ENCODE results near the gene MMP10.

MMP10 gene

DNA sequence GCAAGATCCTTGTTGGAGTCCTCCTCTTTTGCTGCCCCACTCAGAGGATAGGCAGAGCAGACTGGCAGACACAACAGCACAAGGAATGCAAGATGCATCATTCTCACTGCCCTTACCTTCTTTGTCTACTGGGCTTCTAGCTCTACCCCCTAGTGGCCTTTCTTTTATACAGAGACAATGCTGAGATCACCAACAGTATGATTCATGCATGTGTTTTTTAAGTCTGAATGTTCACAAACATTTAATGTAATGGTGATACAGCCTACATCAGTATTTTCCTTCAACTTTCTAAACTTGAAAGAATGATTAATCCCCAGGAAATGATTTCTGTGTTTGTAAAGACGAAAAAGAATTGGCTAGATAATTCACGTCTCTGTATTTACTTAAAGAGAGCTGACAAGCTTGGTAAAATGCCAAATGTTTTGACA lies at the start of gene MMP10:
TSS of gene MMP10 (minus strand) at position 138 of the 428 bp plus-strand sequence. CDS start at position 101, 37 bp downstream.
- no peak for DNase-seq

DNA sequence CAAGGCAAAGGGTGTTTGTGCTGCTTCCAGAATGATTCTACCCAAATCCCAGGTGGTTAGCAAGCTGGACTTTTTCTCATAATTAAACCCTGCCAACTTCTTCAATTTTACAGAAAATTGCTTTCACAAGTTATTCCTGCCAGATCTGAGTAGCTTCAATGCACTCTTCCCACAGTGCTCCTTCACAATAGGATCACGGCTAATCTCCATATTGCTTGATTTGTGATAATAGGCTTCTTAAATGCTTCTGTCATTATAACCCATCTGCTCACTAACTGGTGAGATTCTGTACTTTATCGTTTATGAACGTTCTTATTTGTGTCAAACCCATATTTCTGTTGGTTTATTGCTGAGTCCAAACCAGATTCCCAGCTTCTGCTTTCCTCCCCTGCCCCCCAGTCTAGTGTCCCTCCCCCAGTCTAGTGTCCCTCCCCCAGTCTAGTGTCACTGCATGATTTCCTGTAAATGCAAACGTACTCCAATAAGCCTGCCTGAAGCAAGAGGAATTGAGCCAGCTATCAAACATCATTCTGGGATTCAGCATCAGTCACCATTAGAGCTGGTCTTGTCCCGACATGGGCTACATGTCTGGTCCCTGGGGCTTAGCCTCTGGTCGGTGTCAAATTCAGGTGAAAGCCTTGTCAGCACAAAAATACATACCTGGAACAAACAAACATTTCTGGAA lies 49.0 kb upstream of the MMP10 start:
- DNase-seq = no peak

DNA sequence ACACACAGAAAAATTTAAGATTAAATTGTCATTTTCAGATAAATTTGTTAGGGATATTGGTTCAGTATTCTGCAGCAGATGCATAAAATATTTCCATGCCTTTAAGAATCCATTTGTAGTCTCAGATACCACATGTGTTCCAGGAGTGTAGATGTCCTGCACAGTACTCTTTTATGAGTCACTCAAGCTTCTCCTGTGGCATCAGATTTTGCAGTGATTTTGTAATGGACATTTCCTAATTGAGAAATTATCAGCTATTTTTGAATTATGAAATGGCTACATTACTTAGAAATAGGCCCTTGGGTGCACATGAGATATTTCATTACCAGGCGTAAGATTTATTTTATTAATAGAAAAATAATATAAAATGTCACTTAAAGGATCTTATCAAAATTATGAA lies 44.1 kb upstream of the MMP10 start:
- DNase-seq = no peak

DNA sequence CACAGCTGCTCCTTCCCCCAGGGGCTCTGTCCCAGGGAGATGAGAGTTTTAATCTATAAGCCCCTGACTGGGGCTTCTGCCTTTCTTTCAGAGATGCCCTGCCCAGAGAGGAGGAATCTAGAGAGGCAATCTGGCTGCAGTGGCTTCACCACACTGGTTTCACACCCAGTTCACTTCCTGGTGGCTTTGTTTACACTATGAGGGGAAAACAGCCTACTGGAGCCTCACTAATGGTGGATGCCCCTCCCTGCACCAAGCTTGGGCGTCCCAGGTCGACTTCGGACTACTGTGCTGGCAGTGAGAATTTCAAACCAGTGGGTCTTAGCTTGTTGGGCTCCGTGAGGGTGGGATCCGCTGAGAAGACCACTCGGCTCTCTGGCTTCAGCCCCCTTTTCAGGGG lies 39.1 kb upstream of the MMP10 start:
- DNase-seq = no peak

DNA sequence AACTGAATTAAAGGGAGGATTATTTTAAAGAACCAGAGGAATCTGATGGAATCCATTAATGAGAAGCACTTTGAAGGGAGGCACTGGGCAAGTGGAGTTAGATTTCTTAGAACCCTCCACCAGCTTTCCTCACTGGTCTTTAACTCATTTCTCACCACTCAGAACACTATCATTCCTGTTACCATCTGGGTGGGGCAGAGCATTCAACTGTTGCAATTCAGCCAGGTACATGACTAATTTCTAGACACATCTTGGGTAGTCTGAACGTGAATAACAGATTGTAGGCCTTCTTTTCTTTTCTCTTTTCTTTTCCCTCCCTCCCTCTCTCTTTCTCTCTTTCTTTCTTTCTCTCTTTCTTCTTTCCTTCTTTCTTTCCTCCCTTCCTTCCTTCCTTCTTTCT lies 33.1 kb upstream of the MMP10 start:
- no peak for DNase-seq

DNA sequence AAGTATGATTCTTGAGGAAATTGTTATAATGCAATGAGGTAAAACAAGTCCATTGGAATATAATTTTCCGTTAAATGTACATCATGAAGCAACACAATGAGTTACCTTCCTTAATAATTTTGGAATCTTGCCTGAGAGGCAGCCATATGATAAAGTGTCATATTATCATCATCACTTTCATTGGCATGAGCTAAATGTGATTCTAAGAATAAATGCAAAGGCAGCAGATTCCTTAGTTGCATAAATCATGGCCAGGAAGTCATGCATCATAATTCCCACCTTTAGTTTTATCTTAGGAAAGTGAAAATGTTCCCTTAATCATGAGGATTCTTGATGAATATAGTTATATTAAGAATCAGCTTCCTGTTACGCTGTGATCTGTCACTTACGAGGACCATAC lies 31.8 kb upstream of the MMP10 start:
- no peak for DNase-seq

DNA sequence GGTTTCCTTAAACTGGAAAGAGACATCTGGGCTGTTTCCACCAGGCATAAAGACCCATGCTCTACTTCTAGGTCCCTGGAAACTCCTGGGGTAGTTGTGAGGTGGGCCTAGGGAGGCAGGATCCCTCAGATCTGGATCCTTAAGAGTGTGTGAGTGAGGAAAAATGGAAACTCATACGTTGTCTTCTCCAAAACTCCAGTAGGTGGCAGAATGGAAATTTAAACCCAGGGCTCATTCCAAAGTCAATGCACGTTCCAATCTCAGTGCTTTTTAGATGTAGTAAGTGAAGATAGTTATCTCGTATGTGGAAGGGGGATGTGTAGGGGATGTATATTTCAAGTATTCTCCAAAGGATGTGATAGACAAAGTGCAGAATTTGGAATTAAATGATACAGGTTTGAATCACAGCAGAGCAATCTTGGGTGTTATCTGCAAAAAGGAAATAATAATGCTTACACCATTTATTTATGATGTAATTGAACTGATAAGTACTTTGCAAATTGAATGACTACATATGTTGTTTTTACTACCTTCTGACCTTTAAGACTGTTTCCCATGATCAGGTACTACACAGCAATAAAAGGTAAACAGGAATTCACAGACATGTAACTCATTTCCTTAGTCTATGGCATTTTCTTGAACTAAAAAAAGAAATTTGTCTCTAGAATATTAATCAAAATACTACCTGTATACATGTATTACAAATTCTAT lies 30.7 kb upstream of the MMP10 start:
- DNase-seq = no peak

DNA sequence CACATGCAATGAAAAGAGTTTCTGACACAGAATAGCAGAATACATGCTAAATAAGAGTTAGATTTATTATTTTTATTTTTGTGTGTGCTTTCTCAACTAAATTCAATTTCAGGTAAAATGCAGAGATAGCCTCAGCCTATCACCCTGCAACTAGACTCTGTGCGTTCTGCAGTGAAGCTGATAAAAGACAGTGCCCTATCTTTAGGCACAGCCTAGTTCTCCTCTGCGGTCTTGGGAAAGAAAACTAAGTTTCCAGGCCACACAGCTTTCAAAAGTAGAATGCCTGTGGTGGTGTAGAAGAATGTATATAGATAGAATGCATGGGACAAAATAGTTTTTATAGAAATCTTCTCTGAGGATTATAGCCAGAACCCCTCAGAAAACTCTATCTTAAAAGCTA lies 29.5 kb upstream of the MMP10 start:
- DNase-seq = no peak

DNA sequence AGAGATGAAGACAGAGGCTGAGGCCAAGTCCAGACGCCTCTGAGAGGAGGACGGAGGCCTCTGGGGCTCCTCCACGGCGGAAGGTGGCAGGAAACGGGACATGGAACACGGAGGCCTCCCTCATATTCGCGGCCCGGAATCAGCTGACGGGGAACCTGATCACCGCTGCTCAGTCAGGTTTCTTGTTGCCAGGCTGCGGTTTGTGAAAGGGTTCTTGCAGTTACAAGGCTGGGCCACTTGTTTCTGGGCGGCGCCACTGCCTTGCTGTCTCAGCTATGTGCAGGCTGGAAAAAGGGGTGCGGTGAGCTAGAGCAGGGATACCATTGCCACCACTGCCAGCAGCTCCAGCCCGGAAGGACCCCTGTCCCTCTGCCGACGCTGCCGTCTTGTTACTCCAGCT lies 27.5 kb upstream of the MMP10 start:
- DNase-seq = no peak

DNA sequence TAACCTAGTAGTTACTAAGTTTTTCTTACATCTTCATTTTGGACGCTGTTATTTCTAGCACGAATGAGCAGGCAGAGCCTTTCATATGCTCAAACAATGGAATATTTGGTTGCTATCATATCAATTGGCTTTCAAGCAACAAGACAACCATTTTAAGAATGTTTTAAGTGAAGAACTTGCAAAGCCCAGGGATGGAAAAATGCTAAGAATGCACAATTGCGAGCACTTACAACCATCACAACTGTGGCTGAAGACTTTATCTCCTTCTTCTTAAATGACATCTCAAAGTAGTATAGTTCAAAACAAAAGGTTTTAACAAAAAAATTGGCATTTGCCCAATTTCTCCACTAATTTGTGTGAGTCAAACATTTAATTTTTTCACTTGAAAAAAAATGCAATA lies 25.9 kb upstream of the MMP10 start:
- DNase-seq = no peak

DNA sequence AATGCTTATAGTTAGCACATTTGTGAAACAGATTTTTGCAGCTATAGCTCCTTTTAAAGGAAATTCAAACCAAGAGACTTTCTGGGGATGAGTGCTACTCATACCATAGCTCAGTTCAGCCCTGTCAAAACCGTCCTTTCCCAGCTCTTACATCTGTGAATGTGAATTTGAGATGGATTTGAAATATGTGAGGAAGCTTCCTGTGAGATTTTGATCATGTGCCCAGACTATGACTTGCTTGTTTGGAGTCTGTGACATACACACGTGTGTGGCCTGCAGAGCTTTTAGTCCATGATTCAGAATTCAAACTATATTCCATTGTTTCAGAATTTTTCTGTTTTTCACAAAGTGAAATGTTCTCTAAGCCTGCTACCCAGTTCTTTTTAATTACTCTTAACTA lies 21.9 kb upstream of the MMP10 start:
- DNase-seq = no peak

DNA sequence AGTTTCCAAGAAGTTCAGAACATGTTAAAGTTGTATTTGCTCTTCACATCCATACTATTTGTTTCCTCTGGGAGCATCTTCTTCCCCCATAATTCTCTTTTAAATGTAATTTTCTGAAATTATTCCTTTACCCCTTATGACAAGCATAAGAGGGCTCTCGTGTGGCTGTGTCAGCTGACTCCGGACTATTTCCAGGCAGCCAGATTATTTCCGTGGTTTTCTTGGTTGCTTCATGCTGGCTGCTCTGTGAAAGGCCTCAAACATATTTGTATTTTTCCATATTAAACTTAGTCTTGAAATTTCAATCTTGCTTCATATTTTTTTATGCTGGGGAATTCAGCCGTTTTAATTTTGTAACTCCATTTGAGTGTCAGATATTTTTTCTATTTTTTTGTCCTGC lies 20.3 kb upstream of the MMP10 start:
- no peak for DNase-seq

DNA sequence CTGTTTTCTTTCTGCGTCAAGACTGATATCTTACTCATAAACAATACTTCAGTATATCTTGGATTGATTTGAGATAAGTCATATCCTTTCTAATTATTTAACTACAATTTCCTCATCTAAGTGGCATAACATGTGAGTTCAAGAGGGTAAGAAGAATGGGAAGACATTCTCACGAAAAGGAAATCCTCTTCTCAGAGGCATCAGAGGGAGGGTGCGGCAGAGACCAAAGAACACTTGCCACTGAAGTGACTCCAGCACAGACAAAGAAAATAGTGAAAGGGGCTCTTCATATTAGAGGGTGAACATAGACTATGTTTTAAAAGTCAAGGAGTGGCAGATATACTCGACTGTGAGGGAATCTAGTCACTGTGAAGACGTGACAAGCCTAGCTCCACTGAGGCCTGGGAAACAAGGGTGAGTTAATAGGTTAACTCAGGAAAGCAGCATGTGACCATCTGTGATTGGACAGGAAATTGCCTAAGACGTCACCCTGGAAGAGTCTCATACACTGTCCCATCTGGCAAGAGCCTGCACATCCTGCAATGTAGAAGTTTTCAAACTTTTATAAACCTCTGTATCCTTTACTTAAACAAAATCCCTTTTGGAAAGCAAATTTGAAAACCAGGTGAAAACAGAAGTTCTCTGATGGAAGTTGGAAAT lies 19.4 kb upstream of the MMP10 start:
- no peak for DNase-seq

DNA sequence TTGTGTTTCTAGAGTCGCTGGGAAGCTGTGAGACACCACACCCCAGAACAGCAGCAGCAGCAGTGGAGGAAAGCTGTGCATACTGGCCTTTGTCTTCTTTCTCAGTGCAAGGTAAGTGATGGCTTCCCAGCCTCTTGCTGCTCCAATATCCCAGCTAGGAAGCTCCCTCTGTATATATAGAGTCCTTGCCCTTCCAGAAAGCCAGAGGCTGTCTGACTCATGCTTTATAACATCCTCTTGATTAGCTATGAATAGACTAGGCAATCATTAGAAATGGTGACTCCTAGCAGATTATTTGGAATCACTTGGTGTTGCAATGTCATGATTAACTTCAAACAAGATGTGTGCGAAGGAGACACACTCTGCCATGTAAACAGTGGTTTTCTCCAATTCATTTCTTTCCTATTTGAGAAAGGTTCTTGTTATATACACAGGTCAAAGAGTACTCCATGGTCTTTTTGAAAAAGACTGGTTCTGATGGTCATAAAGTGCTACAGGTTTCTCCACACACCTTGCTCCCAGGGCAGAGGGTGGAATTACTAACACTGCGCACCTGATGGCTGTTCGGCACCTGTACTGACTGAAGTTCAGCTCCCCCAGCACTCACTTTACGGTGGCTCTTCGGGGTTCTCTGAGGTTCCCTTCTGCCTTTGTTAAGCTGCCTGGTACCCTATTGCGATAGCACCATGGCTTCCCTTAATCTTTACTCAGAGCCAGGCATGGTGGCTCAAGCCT lies 17.8 kb upstream of the MMP10 start, which contains the start of gene MMP1:
TSS of gene MMP1 (minus strand) at position 149 of the 735 bp plus-strand sequence. CDS start at position 81, 68 bp downstream.
- DNase-seq = no peak

DNA sequence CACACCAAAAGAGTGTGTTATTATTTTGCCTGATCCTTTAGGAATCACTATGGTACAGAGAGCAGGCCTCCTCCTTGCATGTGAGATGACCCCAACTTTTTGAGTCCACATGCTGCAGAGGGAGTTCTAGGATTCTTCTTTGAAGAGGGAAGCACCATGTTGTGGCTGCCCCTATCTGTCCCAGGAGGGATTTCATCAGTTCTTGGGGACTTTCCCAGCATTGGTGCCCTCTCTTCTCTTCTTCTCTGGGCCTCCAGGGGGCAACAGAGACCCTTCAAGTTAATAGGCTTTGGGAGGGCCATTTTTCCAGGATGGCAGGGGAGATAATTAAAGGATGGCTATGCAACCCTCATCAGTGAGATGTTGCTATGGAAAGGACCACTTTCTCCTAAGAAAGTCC lies 14.0 kb upstream of the MMP10 start:
- no peak for DNase-seq

DNA sequence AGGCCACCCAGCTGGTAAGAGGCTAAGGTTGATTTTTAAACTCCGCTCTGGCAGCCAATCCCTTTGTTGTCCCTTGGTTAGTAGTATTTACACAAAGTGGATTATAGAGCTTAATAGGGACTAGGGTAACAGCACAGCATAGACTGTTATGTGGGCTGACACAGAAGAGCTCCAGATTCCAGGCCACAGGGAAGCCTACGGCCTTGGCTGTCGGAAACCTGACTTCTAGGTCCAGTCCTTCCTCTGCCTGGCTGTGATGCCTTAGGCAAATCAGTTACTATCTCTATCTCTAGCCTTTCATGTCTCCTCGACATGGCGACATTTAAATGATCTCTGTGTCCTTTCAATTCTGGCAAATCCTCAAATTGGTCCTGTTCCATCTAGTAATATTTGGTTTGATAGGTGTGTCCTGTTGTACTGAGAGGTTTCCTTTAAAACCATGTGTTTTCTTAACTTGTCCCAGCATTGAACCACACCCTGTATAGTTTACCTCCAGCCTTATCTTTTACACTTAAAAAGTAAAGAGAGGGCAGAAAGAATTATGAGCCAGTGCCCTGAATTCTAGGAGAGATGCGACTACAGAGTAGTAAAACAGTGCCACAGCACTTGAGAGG lies 13.4 kb upstream of the MMP10 start:
- DNase-seq = no peak

DNA sequence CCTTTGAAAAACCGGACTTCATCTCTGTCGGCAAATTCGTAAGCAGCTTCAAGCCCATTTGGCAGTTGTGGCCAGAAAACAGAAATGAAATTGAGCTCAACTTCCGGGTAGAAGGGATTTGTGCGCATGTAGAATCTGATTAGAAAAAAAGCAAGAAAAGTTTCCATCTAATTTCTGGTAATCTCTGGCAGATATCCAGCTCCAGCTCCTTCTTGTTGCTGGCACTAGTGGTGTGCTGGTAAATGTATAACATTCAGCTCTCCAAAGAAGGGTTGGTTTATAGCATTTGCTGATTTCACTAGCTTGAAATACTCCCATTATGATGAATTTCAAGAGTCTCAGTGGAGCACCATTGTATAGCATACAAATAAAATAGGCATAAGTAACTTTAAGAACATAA lies 12.2 kb upstream of the MMP10 start:
- no peak for DNase-seq

DNA sequence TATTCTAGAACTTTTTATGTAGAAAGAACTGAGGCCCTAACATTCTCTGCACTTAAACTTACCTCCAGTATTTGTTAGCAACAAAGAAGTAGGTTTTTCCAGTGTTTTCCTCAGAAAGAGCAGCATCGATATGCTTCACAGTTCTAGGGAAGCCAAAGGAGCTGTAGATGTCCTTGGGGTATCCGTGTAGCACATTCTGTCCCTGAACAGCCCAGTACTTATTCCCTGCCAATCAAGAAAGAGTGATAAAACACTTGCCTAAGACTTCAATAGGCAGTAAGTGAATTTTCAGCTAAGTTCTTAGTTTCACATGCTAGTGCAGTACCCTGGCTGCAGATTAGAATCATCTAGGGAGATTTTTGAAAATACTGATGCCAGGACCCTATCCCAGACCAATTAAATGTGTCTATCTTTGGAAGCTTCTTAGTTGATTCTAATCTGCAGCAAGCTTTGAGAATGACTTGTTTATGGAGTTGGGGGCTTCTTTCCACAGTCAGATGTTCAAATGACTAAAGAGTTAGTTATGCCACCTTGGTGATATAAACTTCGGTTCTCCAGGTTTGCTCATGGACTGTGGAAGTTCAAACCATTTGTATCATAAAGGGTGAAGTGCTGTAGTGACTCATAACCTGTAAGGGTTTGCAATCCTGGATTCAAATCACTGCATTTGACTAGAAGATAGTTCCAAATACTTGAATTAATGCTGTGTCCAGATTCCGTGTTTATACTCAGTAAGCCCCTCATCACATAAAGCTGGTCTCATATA lies 11.0 kb upstream of the MMP10 start:
- DNase-seq = no peak

DNA sequence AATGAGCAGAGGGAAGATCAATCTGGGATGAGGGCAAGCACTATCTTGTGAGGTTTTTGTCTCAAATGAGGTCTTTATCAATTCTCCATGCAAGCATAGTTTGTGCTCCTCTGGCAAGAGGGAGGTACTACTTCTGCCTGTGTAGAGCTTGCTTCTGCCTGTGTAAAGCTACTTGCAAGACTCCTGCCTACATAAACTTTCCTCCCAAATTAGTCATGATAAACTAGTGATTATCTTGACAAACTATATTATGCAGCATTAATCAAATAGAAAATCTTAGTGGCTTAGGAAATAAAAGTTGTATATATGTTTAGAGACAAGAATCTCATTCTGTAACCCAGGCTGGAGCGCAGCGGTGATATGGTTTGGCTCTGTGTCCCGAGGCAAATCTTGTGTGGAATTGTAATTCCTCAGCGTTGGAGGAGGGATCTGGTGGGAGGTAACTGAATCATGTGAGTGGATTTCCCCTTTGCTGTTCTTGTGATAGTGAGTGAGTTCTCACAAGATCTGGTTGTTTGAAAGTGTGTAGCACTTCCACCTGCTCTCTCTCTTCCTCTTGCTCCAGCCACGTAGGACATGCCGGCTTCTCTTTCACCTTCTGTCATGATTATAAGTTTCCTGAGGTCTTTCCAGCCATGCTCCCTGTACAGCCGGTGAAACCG lies 8.0 kb upstream of the MMP10 start:
- no peak for DNase-seq

DNA sequence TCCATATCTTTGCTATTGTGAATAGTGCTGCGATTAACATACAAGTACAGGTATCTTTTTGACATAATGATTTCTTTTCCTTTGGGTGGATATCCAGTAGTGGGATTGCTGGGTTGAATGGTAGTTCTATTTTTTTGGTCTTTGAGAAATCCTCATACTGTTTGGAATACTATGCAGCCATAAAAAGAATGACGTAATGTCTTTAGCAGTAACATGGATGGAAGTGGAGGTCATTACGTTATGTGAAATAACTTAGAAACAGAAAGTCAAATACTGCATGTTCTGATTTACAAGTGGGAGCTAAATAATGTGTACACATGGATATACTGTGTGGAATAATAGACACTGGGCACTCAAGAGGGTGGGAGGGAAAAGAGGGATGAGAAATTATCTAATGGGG lies 4.0 kb upstream of the MMP10 start:
- DNase-seq = no peak

DNA sequence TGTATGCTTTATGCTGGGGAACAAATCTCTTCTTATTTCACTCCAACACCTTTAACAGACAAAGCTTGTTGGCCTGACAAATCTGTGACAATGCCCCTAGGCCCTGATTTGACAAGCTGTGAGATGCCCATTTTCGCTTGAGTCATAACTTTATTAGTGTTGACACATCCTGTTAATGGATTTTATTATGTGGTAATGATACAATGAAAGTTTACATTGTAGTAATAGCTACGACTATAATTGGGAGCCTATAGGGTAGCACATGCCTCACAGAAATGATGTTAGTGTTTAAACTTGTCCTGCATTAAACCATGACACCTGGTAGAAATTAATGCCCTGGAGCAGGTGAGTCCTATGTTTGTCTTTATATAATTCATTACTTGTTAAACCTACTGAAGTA lies 3.3 kb upstream of the MMP10 start:
- DNase-seq = no peak

DNA sequence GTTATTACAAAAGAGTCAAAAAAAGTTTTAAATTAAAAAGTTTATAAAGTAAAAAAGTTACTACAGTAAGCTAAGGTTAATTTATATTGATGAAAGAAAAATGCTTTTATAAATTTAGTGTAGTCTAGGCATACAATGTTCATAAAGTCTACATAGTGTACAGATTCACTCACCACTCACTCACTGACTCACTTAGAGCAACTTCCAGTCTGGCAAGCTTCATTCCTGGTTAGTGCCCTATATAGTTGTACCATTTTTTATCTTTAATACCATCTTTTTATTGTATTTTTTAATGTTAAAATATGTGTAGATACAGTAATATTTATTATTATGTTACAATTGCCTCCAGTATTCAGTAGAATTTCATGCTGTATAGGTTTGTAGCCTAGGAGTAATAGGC lies 2.6 kb upstream of the MMP10 start:
- no peak for DNase-seq

Data from CD4-positive, alpha-beta T cell treated with Interleukin-1 beta for 1 hour (primary cell).